Mesodermal cell (in vitro differentiated cells): Measurements from ENCODE around the gene SCRT2.
A peak's percentile ranks its signal among the peaks of the same experiment; 100 is the strongest.

Experiments used
- H3K27ac ChIP-seq: 2 replicates; pipeline ENCODE4 v1.7.0; 2013; ENCODE audit warnings: mild to moderate bottlenecking, low read depth, low read length, moderate library complexity; ENCODE audit not compliant: severe bottlenecking
- H3K36me3 ChIP-seq: 2 replicates; pipeline ENCODE4 v1.7.1; 2013; ENCODE audit warnings: mild to moderate bottlenecking, low read length, moderate library complexity; ENCODE audit not compliant: control insufficient read depth, insufficient read depth
- H3K4me1 ChIP-seq: one replicate; pipeline ENCODE4 v1.7.1; 2013; ENCODE audit warnings: mild to moderate bottlenecking, low read length; ENCODE audit not compliant: insufficient read depth, control insufficient read depth, poor library complexity, severe bottlenecking
- H3K4me3 ChIP-seq: 2 replicates; pipeline ENCODE4 v1.7.0; 2013; ENCODE audit warnings: low read length, control low read depth, mild to moderate bottlenecking; ENCODE audit not compliant: insufficient read depth, poor library complexity, severe bottlenecking; ENCODE audit errors: extremely low read depth
- H3K9me3 ChIP-seq: 2 replicates; pipeline ENCODE4 v1.7.1; 2013; ENCODE audit warnings: mild to moderate bottlenecking, low read length, moderate library complexity; ENCODE audit not compliant: control insufficient read depth
- WGBS, 2 experiments: methylation state at CpG; one replicate each; pipeline ENCODE4 v1.1.5; 2013; ENCODE audit warnings: missing lambda C conversion rate in 2 of 2; ENCODE audit not compliant: insufficient coverage in 2 of 2; 5-methylcytosine and 5-hydroxymethylcytosine counted together

Gene SCRT2

DNA sequence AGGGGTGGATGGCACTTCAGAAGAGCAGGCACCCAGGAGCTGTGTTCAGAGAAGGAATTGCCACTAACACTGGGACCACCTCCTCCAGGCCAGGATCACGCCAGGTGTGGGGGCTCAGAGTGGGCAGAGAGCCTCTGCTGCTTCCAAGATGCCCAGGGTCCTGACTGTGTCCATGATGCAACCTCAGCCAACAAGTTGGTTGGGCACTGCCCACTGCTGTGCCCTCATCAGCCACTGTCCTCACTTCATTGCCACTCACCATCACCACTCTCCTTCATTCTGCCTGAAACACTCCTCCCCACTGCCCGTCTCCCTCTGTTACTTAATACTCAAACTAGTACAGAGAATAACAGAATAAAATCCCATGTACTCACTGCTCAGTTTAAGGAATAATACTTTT is 49.0 kb downstream of the SCRT2 start:
- Histone ChIP-seq H3K9me3 (no peaks in the 10 kb centered on the region), H3K27ac (no peak overlapping the region), H3K4me1 (no peaks in the 10 kb centered on the region), H3K36me3 (no peaks in the 10 kb centered on the region), H3K4me3 (no peak overlapping the region)
- WGBS, 2 experiments = 93% methylated on average over 2 of the region's 2 CpGs

DNA sequence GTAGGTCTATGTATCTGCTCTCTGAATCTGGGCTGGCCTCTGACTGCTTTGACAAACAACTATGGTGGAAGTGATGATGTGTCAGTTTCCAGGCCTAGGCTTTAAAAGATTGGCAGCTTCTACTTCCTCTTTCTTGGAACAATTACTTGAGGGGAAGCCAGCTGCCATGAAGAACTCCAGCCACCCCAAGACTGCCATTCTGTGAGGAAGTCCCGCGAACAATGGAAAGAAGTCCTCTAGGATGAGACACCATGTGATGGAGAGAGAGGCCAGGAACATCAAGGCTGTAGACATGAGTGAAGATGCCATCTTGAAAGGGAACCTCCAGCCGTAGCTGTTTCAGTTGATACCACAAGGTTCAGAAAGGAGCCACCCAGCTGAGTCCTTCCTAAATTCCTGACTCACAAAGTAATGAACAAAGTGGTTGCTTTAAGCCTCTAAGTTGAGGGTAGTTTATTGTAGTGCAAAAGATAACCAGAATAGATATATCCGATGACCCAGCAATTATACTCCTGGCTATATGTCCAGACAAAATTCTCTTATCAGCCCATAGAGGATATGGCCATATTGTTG is 50.2 kb downstream of the SCRT2 start:
- peaks cover 7% of the 10 kb centered on the region for H3K4me1 ChIP-seq
- WGBS, 2 experiments = 75 to 94% methylated on average over 1 to 3 of the region's 4 CpGs
- H3K27ac ChIP-seq = no peak overlapping the region
- no peaks in the 10 kb centered on the region for H3K36me3 ChIP-seq
- no peak overlapping the region for H3K4me3 ChIP-seq
- no peaks in the 10 kb centered on the region for H3K9me3 ChIP-seq

DNA sequence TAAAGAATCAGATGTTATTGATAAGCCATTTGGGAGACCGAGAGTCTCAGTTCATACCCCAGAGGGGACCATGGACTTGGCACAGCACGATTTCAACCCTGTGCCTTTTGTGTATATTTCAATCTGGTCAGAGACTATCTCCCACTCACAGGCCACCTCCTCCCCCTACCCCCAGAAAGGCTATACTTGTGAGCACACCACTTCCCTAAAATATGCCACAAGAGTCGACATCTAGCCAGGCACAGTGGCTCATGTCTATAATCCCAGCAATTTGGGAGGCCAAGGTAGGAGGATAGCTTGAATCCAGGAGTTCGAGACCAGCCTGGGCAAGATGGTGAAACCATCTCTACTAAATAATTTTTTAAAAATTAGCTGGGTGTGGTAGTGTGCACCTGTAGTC is 51.9 kb downstream of the SCRT2 start:
- Histone ChIP-seq H3K4me1 (peaks cover 8% of the 10 kb centered on the region), H3K4me3 (no peak overlapping the region), H3K27ac (no peak overlapping the region), H3K36me3 (no peaks in the 10 kb centered on the region), H3K9me3 (no peaks in the 10 kb centered on the region)
- WGBS, 2 experiments = 57 to 86% methylated on average over 1 of the region's 4 CpGs

DNA sequence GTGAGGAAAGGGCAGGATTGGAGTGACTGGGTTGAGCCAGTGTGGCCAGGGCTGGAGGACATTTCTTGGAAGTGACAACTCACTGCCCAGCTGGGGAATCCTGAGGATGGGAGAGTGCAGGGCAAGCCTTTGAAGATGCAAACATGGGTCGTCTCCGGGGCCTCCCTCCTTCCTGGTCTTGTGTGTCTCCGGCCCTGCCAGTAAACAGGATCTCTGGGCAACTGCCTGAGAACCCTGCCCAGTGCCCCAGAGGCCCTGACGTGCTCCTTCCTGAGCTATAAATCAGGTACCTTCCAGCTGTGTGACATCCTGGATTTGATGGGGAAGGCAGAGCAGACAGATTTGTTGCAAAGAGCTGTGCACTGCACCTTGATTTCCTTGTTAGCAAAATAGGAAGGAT is 52.6 kb downstream of the SCRT2 start:
- no peaks in the 10 kb centered on the region for H3K36me3 ChIP-seq
- H3K9me3 ChIP-seq = peaks cover 7% of the 10 kb centered on the region
- H3K4me1 ChIP-seq = peaks cover 8% of the 10 kb centered on the region
- WGBS, 2 experiments = 18 to 35% methylated on average over 4 of the region's 4 CpGs
- no peak overlapping the region for H3K4me3 ChIP-seq
- no peak overlapping the region for H3K27ac ChIP-seq

DNA sequence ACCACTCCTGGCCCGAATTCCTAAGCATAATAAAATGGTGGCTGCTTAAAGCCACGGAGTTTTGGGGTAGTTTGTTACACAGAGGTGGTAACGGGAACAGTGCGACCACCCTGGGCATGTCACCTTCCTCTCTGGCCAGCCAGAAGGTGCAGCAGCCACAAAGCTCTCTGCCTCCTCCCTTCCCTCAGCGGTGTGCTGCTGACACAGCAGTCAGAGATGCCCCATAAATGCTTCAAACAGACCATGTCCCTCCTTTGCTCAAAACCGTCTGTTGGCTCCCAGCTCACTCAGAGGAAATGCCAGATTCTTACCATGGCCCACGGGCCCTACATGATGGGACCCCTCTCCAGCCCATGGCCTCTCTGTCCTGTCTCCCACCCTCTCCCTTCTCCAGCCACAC is 53.4 kb downstream of the SCRT2 start:
- H3K4me3 ChIP-seq = no peak overlapping the region
- peaks cover 8% of the 10 kb centered on the region for H3K4me1 ChIP-seq
- peaks cover 10% of the 10 kb centered on the region for H3K9me3 ChIP-seq
- H3K27ac ChIP-seq = no peak overlapping the region
- H3K36me3 ChIP-seq = no peaks in the 10 kb centered on the region
- 90 to 97% methylated on average over 5 to 7 of the region's 7 CpGs for WGBS, 2 experiments

DNA sequence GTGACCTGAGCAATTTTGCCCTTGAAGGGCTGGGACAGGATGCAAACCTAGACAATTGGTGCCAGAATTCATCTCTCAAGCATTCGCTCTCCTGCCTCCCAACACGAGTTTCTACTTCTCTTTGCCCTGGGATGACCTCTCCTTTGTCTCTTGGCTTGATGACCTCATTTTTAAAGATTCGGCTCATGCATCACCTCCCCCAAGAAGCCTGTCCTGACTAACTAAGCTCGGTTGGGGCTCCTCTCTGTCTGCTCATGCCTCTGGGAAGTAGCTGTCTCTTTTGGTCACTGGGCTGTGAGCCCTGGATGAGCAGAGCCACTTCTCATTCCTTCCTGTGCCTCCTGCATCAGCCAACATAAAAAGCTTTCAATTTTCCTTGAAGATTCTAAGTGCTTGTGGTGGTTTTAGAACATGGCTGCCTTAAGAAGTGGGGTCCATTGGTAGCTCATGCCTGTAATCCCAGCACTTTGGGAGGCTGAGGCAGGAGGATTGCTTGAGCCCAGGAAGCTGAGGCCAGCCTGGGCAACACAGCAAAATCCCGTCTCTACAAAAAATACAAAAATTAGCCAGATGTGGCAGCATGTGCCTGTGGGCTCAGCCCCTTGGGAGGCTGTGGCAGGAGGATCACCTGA is 54.4 kb downstream of the SCRT2 start:
- H3K4me1 ChIP-seq = peaks cover 8% of the 10 kb centered on the region
- peaks cover 10% of the 10 kb centered on the region for H3K9me3 ChIP-seq
- peak overlapping the region; percentile 30 for H3K27ac ChIP-seq
- H3K4me3 ChIP-seq = no peak overlapping the region
- 41 to 48% methylated on average over 4 of the region's 5 CpGs for WGBS, 2 experiments
- no peaks in the 10 kb centered on the region for H3K36me3 ChIP-seq

DNA sequence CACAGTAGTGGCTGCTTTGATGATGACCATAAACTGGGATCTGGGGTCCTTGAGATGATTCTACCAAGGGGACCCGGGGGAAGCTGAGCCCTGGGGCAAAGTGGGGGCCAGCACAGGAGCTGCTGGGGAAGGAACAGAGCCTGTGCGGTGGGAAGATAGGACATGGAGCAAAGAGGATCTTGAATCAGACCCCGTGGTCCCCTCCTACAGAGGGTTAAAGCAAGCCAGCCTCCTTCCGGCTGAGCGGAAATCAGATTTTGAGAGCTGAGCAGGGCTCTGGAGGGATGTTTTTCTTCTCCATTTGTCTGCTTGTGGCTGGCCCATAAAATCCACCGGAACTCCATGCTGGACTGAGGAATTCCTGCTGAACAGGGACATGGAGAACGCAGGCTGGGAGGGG is 55.4 kb downstream of the SCRT2 start:
- no peaks in the 10 kb centered on the region for H3K36me3 ChIP-seq
- peaks cover 8% of the 10 kb centered on the region for H3K4me1 ChIP-seq
- no peak overlapping the region for H3K4me3 ChIP-seq
- H3K27ac ChIP-seq = no peak overlapping the region
- 74 to 83% methylated on average over 5 to 6 of the region's 7 CpGs for WGBS, 2 experiments
- H3K9me3 ChIP-seq = peaks cover 10% of the 10 kb centered on the region

DNA sequence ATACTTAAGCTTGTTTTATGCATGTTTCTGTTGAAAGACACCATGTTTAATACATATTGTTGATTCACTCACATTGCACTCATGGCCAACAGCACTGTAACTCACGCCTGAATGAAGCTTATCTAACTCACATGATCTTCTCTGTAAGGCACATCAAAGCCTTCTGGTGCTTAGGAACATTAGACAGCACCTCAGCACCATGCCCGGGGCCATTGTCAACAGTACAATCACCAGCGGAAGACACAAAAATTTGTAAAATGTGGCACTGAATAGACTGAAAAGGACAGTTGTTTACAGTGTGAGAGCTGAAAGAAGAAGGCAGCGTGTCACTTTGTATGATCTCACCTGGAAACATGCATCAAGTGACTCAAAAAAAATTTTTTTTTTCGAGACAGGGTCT is 56.6 kb downstream of the SCRT2 start:
- Histone ChIP-seq H3K4me1 (peaks cover 8% of the 10 kb centered on the region), H3K36me3 (no peaks in the 10 kb centered on the region), H3K9me3 (peaks cover 10% of the 10 kb centered on the region), H3K27ac (no peak overlapping the region), H3K4me3 (no peak overlapping the region)
- WGBS, 2 experiments = 92 to 95% methylated on average over 4 to 5 of the region's 5 CpGs

DNA sequence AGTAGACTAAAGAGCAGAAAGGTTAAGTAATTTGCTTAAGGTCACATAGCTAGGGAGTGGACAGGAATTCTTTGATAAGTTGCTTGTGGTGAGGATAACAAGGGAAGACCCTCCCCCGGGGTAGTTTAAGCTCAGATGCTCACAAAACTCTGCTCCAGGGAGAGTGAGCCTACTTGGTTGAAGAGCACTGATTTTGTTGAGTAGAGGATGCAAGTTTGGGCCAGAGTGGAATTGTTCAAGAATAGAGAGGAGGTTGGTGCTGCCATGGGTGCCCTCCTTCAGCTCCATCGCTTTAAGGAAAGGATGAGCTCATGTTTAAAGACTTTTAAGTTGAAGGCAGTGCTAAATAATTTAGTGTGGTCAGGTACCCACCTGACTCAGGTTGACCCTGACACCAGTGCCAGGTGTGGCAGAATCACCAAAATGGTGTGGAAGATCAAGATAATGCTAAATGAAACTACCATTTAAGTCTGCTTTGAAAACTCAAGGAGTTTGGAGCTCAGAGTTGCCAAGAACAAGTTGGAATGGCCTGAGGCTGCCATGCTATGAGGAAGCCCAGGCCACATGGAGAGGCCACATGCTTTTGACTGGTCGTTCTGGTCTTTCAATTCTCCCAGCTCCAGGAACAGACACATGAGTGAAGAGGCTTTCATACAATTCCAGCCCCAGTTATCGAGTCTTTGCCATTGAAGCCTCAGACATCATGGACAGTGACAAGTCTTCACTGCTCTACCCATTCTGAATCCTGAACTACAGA is 57.5 kb downstream of the SCRT2 start:
- no peak overlapping the region for H3K4me3 ChIP-seq
- H3K27ac ChIP-seq = no peak overlapping the region
- H3K4me1 ChIP-seq = peaks cover 8% of the 10 kb centered on the region
- H3K9me3 ChIP-seq = peaks cover 10% of the 10 kb centered on the region
- no peaks in the 10 kb centered on the region for H3K36me3 ChIP-seq
- 96 to 97% methylated on average over 3 to 4 of the region's 4 CpGs for WGBS, 2 experiments

DNA sequence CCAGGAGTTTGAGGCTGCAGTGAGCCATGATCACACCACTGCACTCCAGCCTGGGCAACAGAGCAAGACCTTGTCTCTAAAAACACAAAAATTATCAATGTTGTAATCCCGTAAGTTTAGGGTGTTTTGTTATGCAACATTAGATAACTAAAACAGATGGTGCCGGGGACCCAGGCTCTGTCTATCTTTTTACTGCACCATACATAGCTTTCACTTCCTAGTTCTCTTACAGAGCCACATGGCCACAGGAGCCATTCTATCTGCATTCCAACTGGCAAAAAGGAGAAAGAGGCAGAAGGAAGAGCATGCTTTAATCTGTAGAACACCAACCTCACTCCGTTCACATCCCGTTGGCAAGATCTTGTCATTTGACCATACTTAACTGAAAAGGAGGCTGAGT is 60.1 kb downstream of the SCRT2 start:
- no peak overlapping the region for H3K27ac ChIP-seq
- H3K4me1 ChIP-seq = peaks cover 15% of the 10 kb centered on the region
- WGBS, 2 experiments = no CpG with 5 or more reads among the region's 4 CpGs

DNA sequence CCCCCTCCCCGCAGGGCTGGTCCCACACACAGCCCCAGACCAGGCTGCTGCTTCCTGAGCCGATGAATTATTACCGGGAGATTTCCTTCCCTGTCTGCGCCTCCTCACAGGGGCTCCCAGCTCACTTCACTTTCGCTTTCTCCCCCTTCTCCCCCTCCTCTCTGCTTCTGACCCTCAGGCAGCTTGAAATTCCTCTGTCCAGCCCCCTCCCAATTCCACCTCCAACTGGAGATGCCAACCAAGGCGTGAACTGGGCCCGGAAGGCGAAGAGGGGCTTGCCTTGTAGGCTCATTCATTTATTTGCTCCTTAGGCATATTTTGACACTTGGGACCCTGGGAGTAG is 63.8 kb downstream of the SCRT2 start:
- H3K4me1 ChIP-seq = peaks cover 13% of the 10 kb centered on the region
- H3K4me3 ChIP-seq = no peak overlapping the region
- peak overlapping the region; percentile 29 for H3K27ac ChIP-seq
- H3K36me3 ChIP-seq = no peaks in the 10 kb centered on the region
- 47 to 70% methylated on average over 4 to 7 of the region's 8 CpGs for WGBS, 2 experiments
- H3K9me3 ChIP-seq = no peaks in the 10 kb centered on the region

More for the DNA sequence above, 60.1 kb downstream of the SCRT2 start:
- Histone ChIP-seq H3K4me3 (no peak overlapping the region), H3K36me3 (no peaks in the 10 kb centered on the region), H3K9me3 (peaks cover 10% of the 10 kb centered on the region)
